Measurements from ENCODE around the gene LRP2.

GRCh38 chr2:169247211-169247610 lies 115.1 kb downstream of the LRP2 start:
- TF ChIP-seq CTCF (IDR thresholded peaks at IDR 0.05) (no peak), POLR2AphosphoS5 (IDR thresholded peaks at IDR 0.05) (no peak), POLR2A (IDR thresholded peaks at IDR 0.05) (no peak)

Measured in stomach (tissue), 4 donors.